WTC11 (cell line): ENCODE measurements around the gene PCDHGC5.

Experiments used
- CBFB ChIP-seq: sonication (generic); formaldehyde crosslinking; IDR thresholded peaks from 2 replicates; pipeline ENCODE4 v1.8.1; 2022; ENCODE audit warnings: mild to moderate bottlenecking, low read depth, missing genetic modification reagents
- ELF4 ChIP-seq: sonication (generic); formaldehyde crosslinking; IDR thresholded peaks from 2 replicates; pipeline ENCODE4 v1.8.1; 2022; ENCODE audit warnings: low read depth, mild to moderate bottlenecking, moderate library complexity, missing genetic modification reagents
- ETV6 ChIP-seq: sonication (generic); formaldehyde crosslinking; IDR thresholded peaks from 2 replicates; pipeline ENCODE4 v1.8.1; 2022; ENCODE audit warnings: mild to moderate bottlenecking, missing genetic modification reagents
- GABPB1 ChIP-seq: sonication (generic); formaldehyde crosslinking; IDR thresholded peaks from 2 replicates; pipeline ENCODE4 v1.8.1; 2023; ENCODE audit warnings: mild to moderate bottlenecking, missing genetic modification reagents
- HMGA2 ChIP-seq: fragments of 250-450 bp; sonication (Bioruptor Pico); IDR thresholded peaks from 2 replicates; pipeline ENCODE4 v1.4.0; 2021; ENCODE audit warnings: mild to moderate bottlenecking, moderate library complexity
- NFYB ChIP-seq: sonication (generic); formaldehyde crosslinking; conservative IDR thresholded peaks from 2 replicates; pipeline ENCODE4 v1.8.0; 2022; ENCODE audit warnings: low read depth, missing genetic modification reagents
- PRRX2 ChIP-seq: fragments of 250-450 bp; sonication (Bioruptor Pico); IDR thresholded peaks from 2 replicates; pipeline ENCODE4 v1.8.0; 2021; ENCODE audit warnings: mild to moderate bottlenecking
- ZNF121 ChIP-seq: sonication (generic); formaldehyde crosslinking; IDR thresholded peaks from 2 replicates; pipeline ENCODE4 v1.8.0; 2023; ENCODE audit warnings: missing genetic modification reagents
- TF ChIP-seq, protein P1 (sequence below): fragments of 200-600 bp; IDR thresholded peaks from 2 replicates; pipeline ENCODE4 v1.8.0; 2022; ENCODE audit warnings: antibody characterized with exemption
- TF ChIP-seq, protein P2 (sequence below): sonication (generic); formaldehyde crosslinking; IDR thresholded peaks from 2 replicates; pipeline ENCODE4 v1.8.1; 2023; ENCODE audit warnings: mild to moderate bottlenecking, missing genetic modification reagents, moderate library complexity
- TF ChIP-seq, protein P3 (sequence below): sonication (generic); formaldehyde crosslinking; IDR thresholded peaks from 2 replicates; pipeline ENCODE4 v1.8.1; 2022; ENCODE audit warnings: low read depth, mild to moderate bottlenecking, moderate library complexity, missing genetic modification reagents, borderline replicate concordance
- TF ChIP-seq, protein P4 (sequence below): sonication (generic); formaldehyde crosslinking; IDR thresholded peaks from 2 replicates; pipeline ENCODE4 v1.8.1; 2023; ENCODE audit warnings: mild to moderate bottlenecking, missing genetic modification reagents

DNA sequence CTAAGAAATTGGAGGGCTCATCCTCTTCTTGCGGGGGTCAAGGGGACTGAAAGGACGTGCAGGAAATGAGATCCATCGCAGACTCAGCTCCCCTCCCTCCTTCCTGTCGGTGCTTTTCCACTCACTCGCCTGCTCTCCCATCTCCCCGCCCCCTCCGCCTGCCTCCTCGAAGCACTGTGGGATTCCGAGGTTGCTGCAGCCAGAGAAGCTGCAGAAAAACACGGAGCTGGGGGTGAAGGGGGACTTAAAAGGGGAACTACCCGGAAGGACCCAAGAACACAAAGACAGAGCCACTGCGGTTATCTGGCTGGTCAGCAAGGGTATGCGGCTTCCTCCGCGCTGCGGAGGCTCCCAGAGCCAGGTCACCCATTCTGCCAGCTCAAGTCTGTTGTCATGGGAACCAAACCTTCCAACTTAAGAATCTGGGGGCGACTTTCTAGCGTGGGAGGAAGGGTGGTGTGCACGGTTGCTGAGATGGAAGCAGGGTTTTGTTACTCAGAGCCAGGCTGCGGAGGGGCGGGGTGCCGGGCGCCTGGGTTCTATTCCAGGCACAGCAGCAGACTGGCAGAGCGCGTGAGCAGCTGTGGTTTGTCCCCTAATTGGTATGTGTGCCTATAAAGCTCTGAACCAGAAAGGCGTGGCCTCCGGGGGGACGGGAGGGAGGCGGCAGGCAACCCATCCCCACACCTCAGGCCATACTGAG is 24.9 kb downstream of the PCDHGC5 start:
- TF ChIP-seq, protein P1, sequence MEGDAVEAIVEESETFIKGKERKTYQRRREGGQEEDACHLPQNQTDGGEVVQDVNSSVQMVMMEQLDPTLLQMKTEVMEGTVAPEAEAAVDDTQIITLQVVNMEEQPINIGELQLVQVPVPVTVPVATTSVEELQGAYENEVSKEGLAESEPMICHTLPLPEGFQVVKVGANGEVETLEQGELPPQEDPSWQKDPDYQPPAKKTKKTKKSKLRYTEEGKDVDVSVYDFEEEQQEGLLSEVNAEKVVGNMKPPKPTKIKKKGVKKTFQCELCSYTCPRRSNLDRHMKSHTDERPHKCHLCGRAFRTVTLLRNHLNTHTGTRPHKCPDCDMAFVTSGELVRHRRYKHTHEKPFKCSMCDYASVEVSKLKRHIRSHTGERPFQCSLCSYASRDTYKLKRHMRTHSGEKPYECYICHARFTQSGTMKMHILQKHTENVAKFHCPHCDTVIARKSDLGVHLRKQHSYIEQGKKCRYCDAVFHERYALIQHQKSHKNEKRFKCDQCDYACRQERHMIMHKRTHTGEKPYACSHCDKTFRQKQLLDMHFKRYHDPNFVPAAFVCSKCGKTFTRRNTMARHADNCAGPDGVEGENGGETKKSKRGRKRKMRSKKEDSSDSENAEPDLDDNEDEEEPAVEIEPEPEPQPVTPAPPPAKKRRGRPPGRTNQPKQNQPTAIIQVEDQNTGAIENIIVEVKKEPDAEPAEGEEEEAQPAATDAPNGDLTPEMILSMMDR, result no peak
- TF ChIP-seq ELF4 (CRISPR knock-in tag) (no peak), CBFB (CRISPR knock-in tag) (no peak), ZNF121 (no peak), PRRX2 (CRISPR knock-in tag) (no peak), ETV6 (CRISPR knock-in tag) (peak; percentile 75; the same call in 1 of the 2 replicates), GABPB1 (no peak), HMGA2 (CRISPR knock-in tag) (no peak), NFYB (CRISPR knock-in tag) (no peak)
- TF ChIP-seq, protein P2, sequence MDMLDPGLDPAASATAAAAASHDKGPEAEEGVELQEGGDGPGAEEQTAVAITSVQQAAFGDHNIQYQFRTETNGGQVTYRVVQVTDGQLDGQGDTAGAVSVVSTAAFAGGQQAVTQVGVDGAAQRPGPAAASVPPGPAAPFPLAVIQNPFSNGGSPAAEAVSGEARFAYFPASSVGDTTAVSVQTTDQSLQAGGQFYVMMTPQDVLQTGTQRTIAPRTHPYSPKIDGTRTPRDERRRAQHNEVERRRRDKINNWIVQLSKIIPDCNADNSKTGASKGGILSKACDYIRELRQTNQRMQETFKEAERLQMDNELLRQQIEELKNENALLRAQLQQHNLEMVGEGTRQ (CRISPR knock-in tag), result no peak
- TF ChIP-seq, protein P3, sequence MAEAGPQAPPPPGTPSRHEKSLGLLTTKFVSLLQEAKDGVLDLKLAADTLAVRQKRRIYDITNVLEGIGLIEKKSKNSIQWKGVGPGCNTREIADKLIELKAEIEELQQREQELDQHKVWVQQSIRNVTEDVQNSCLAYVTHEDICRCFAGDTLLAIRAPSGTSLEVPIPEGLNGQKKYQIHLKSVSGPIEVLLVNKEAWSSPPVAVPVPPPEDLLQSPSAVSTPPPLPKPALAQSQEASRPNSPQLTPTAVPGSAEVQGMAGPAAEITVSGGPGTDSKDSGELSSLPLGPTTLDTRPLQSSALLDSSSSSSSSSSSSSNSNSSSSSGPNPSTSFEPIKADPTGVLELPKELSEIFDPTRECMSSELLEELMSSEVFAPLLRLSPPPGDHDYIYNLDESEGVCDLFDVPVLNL (CRISPR knock-in tag), result no peak
- TF ChIP-seq, protein P4, sequence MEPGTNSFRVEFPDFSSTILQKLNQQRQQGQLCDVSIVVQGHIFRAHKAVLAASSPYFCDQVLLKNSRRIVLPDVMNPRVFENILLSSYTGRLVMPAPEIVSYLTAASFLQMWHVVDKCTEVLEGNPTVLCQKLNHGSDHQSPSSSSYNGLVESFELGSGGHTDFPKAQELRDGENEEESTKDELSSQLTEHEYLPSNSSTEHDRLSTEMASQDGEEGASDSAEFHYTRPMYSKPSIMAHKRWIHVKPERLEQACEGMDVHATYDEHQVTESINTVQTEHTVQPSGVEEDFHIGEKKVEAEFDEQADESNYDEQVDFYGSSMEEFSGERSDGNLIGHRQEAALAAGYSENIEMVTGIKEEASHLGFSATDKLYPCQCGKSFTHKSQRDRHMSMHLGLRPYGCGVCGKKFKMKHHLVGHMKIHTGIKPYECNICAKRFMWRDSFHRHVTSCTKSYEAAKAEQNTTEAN (CRISPR knock-in tag), result no peak
